Neural cell (in vitro differentiated cells): ENCODE measurements around the gene OBSCN.

Experiments used
- CTCF ChIP-seq: fragments of 450-650 bp; IDR thresholded peaks from 2 replicates; pipeline ENCODE4 v1.5.1; 2014; ENCODE audit warnings: antibody characterized with exemption, mild to moderate bottlenecking, moderate library complexity; ENCODE audit not compliant: poor library complexity, severe bottlenecking
- EP300 ChIP-seq: fragments of 450-650 bp; conservative IDR thresholded peaks from 2 replicates; pipeline ENCODE4 v1.6.1; 2014; ENCODE audit warnings: antibody characterized with exemption, mild to moderate bottlenecking, moderate library complexity; ENCODE audit not compliant: poor library complexity, severe bottlenecking
- EZH2 ChIP-seq: fragments of 200-600, 300-800 bp; shearing (Covaris generic), sonication (generic); IDR thresholded peaks from 2 replicates; pipeline ENCODE4 v1.6.1; 2014; ENCODE audit warnings: antibody characterized with exemption, low read length, borderline replicate concordance, mild to moderate bottlenecking; ENCODE audit not compliant: insufficient read depth, poor library complexity, severe bottlenecking
- MXI1 ChIP-seq: fragments of 450-650 bp; conservative IDR thresholded peaks from 2 replicates; pipeline ENCODE4 v1.6.1; 2014; ENCODE audit warnings: antibody characterized with exemption, mild to moderate bottlenecking; ENCODE audit not compliant: poor library complexity, severe bottlenecking
- REST ChIP-seq: IDR thresholded peaks from 2 replicates; pipeline ENCODE4 v1.6.1; 2012; ENCODE audit warnings: borderline replicate concordance
- TAF1 ChIP-seq: IDR thresholded peaks from 2 replicates; pipeline ENCODE4 v1.6.1; 2012; ENCODE audit warnings: low read depth

- TF ChIP-seq CTCF, result no peak
- TF ChIP-seq EZH2, result no peak
- no peak for TF ChIP-seq TAF1
- no peak for TF ChIP-seq MXI1
- TF ChIP-seq REST, result no peak
- no peak for TF ChIP-seq EP300
These were observed 104.4 kb downstream of the OBSCN start for GRCh38 chr1:228312136-228312764.
